OCI-M2 (cell line): ENCODE results near the gene WWC2.

ENCODE experiments used
- DNase-seq: peaks from one replicate; lab custom pipeline; 2025; ENCODE audit not compliant: unreplicated experiment; lab: John Stamatoyannopoulos, UW

WWC2 gene

DNA sequence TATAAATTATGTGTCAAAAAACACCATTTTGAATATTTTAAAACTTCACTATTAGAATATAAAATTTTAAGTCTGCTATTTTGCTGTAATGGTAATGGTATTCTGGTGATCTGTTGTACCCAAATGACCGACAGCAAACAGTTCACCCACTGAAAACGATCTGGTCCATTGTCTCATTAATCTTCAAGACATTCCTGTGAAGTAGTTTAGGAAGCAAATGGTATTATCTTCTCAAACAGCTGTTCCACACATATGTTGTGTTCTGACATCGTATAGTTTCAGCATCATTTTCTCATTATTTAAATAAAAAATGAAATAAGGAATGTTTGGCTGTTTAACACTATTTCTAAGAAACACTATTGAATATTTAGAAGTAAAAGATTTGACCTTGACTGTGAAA is 98.1 kb downstream of the WWC2 start:
- DNase-seq = no peak

DNA sequence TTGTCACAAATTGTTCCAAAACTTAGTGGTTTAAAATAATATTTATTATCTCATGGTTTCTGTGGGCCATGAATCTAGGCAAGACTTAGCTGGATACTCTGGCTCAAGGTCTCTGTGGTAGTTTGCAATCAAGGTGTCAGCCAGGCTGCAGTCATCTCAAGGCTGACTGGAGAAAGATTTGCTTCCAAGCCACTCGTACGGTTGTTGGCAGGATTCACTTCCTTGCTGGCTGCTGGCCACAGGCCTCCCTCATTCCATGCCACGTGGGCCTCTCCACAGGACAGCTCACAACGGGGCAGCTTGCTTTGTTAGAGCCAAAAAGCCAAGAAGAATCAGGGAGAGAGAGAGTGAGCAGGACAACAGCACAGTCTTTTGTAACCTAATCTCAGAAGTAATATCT is 101.4 kb downstream of the WWC2 start:
- DNase-seq = no peak

GRCh38 chr4:183201331-183201730 is 102.3 kb downstream of the WWC2 start:
- DNase-seq = no peak

DNA sequence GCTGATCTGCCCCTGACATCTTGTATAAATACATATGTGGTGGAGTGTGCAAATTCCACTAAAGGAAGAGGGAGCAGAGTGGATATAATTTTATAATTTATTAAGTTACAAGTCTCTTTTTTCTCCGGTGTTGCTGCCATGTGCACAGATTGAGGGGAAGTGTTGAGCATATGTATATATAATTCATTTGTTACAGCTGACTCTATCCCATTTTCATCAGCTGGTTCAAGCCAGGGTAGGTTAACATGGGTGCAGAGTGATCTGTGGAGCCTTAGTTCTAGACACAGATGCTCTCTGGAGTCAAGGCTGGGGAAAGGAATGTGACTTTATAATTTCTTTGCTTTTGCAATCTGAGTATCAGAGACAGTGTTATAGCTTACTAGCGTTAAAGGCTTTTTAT is 103.5 kb downstream of the WWC2 start:
- DNase-seq = no peak

GRCh38 chr4:183204793-183205192 is 105.7 kb downstream of the WWC2 start:
- no peak for DNase-seq

DNA sequence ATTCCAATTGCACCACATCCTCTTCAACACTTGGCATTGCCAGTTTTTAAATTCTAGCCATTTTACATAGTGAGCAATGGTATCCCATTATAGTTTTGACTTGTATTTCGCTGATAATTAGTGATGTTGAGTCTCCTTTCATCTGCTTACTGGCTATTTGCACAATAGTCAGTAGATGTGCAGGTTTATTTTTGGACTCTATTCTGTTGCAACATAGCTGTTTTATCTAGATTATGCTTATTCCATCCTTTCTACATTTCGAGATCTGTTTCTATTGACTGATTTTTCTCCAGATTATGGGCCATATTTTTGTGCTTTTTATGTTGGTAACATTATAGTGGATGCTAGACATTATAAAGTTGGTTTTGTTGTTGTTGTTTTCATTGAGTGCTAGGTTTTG is 106.1 kb downstream of the WWC2 start:
- DNase-seq = no peak

DNA sequence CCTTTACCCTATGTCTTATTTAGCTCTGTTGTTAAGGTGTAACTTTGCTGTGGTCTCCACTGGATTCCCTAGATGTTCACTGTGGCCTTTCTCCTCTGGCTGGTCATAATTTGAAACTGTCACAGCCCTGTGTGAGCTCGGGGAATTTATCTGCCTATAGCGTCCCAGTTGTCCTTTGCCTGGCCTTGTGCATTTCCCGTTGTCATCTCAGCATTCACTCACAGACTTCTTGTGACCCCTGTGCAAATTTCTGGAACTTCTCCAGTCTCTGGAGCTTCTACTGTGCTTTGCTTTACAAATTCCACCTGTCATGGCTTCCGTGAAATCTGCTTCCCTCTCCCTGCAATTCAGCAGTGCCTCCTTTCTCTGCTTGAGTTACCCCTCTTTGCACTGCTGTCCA is 106.7 kb downstream of the WWC2 start:
- DNase-seq = no peak

- DNase-seq = no peak
These were observed 112.5 kb downstream of the WWC2 start for GRCh38 chr4:183211533-183211932.

DNA sequence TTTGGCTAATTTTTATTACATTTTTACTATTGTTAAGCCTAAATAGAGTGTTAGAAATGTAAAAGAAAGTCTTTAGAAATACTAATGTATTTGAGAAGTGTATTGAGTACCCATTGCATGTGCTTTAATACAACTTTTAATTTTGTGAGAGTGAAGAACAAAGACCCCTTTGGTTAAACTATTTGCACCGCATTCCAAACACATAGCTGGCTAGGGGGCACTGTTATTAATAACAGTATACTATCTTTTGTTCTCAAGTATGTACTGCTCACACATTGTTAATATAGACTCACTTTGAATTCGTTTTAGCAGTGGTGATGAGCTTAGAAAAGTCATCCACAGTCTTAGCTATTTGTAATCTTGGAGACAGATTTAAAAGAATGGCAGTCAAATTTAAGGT is 114.9 kb downstream of the WWC2 start:
- no peak for DNase-seq

GRCh38 chr4:183214912-183215488 is 115.9 kb downstream of the WWC2 start:
- DNase-seq = no peak

DNA sequence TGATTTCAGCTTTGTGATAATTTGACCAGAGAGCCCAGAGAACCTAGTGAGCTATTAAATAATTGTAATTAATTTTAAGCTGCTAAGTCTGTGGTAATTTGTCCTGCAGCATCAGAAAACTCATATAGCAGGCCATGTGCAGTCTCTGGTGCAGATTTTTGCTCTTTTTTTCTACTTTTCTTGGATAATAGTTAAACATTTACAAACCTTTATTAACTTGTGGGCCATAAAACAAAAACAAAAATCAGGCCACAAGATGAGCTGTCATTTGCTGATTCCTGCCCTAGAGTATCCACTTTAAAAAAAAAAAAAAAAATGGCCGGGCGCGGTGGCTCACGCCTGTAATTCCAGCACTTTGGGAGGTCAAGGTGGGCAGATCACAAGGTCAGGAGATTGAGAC is 121.2 kb downstream of the WWC2 start:
- no peak for DNase-seq

DNA sequence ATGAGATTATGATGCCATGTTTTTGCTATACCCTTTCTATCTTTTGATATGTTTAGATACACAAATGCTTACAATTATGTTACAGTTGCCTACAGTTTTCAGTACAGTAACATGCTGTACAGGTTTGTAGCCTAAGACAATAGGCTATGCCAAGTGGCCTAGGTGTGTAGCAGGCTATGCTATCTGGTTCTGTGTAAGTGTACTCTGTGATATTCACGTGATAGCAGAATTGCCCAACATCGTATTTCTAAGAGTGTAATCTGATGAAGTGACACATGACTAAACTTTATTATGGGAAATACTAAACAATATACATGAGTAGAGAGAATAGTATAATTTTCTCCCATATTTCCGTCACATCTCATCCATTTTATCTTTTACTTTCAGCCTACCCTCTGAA is 124.0 kb downstream of the WWC2 start:
- DNase-seq = no peak

DNA sequence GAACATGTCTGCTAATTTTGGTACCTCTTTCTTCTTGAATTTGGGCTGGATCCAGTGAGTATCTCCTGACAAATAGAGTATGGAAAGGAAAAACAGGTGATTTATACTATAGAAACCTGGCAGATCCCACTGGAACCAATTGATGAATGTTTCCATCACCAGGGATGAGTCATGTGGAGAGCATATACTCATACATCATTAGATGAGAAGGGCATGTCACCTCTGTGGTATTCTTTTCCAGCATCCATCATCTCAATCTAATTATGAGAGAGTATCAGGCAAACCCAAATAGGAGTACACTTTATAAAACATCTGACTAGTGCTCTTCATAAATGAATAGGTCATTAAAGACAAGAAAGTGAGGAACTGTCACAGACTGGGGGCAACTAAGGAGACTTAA is 130.3 kb downstream of the WWC2 start:
- no peak for DNase-seq

DNA sequence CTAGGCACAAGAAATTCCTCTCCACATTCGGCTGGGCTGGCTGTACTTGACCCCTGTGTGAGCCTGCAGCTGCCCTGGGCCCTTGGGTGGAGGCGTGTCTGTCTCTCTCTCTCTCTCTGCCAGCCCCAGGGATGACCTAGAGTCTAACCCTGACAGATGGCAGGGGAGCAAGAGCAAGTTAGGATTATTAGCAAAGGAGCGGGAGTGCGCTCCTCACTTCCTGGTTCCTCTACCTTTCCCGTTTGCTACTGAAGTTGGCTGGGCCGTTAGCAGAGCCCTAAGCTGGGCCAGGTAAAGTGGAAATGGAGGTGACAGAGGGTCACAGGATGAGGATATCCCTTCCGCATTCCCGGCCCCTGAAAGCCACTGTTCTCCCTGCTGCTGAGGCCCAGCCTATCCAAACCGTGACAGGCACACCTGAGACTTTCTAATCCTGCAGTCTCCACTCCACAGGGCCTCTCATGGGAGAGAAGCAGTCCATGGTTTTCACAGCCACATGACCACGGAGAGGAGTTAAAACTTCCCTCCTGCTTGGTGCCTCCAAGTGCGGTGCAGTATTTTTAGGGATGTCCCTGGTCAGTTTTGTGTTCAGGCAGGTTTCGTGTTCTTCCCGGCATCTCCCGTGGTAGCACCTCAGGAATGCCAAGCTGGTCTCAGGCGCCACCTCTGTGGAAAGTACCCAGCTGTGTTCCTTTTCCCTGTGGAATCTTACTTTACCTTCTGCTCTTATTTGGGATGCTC is 141.7 kb downstream of the WWC2 start:
- no peak for DNase-seq

DNA sequence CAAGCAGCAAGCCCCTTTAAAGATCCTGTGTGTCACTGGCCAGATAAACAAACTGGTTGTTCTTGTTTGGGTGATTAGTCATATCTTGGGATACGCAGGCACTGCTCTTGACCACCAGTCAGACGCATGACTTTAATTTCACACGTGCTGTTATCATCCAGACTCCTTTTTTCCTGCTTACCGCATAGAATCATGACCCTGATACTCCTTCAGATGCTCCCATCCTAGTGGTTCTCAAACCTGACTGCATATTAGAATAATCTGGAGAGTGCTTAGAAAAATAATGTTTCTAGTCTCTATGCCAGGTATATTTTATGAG is 142.2 kb downstream of the WWC2 start:
- no peak for DNase-seq

GRCh38 chr4:183241721-183242151 is 142.7 kb downstream of the WWC2 start:
- DNase-seq = no peak

GRCh38 chr4:183242291-183242690 is 143.2 kb downstream of the WWC2 start:
- no peak for DNase-seq

GRCh38 chr4:183244019-183244418 is 145.0 kb downstream of the WWC2 start:
- DNase-seq = no peak

GRCh38 chr4:183244506-183244905 is 145.4 kb downstream of the WWC2 start:
- no peak for DNase-seq

DNA sequence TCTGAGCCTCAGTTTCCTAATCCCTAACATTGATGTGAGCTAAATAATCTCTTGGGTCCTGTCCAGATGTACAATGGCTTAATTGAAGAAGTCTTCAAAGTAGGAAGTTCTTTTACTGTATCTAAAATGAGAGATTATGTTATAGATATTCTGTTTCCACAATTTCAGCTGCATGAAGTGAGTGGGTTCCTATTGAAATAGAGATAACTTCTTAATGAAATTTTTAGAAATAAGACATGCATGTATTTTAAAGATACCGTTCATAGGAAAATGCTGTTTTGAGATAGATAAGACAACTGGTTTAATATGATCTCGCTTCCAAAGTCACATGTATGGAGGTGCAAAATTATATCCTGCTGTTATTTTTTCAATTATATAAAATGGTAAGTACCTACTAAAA is 149.1 kb downstream of the WWC2 start:
- DNase-seq = no peak

DNA sequence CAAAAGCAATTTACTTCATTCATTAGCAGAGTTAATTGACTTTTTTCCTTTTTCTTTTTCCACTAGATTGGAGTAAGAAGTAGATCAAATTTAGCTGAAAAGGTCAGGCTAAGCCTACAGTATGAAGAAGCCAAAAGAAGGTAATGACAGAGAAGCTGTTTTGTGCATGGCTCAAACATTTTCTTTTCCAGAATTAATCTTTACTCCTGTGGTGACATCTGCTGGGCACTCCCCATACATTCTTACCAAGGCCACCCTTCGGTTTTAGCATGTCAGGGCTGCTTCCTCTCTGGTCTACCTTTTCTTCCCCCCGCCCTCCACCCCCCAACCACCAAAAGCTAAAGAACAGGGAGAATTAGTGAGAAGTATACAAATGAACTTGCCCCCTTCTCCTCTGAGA is 150.8 kb downstream of the WWC2 start:
- no peak for DNase-seq

DNA sequence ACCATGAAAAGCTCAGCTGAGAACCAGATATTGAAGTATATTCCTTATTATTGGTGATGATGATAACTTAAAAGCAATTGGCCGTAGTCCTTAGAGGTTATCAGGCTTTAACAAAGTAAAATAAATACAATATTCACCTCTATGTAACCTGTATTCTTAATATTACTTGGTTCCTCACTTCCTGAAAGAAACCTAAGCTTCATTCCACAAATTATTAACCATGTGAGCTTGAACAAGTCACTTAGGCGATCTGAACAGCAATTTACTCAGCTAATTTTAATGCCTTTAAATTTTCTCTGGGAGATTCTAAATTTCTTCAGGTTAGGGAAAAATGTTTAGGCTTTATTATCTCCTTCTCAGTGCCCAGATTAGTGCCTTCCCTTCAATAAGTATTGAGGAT is 151.8 kb downstream of the WWC2 start:
- no peak for DNase-seq

DNA sequence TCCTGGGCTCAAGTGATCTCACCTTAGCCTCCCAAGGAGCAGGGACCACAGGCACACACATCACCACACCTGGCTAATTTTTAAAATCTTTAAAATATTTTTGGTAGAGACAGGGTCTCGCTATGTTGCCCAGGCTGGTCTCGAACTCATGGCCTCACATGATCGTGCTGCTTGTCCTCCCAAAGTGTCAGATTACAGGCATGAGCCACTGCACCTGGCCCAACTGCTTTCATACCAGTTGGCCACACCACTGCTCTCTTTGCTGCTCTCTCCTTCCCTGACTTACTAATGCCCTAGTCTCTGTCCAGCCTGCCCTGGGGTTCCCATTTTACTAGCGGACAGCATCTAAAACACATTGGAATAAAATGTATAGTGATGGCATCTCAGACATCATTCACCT is 153.9 kb downstream of the WWC2 start:
- no peak for DNase-seq
